ENCODE data around the gene CD164L2.

Gene CD164L2

DNA sequence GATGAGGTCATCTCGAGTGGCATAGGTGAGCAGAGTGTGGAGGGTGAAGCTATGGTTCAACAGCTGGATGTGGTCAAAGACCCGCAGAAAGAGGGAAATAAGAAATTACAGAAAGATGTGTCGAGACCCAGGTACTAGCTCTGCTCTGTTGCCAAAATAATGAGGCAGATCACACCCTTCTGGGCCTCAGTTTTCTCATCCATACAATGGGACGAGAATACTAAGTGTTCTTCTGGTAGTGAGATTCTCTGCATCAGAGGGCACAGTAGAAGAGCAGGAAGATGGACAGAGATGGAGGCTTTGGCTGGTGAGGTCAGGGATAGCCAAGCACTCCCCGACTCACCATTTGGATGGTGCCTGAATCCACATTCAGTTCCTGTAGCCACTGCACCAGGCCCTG, 27.4 kb downstream of the CD164L2 start:
- Mint-ChIP-seq H3K27ac (no peak overlapping the region), H3K36me3 (ENCODE audit: low read depth) (no peaks in the 10 kb centered on the region), H3K27me3 (peaks cover 6% of the 10 kb centered on the region), H3K4me3 (peak overlapping the region; percentile 1), H3K9me3 (no peaks in the 10 kb centered on the region), H3K4me1 (ENCODE audit: low read depth) (peaks cover 42% of the 10 kb centered on the region)

DNA sequence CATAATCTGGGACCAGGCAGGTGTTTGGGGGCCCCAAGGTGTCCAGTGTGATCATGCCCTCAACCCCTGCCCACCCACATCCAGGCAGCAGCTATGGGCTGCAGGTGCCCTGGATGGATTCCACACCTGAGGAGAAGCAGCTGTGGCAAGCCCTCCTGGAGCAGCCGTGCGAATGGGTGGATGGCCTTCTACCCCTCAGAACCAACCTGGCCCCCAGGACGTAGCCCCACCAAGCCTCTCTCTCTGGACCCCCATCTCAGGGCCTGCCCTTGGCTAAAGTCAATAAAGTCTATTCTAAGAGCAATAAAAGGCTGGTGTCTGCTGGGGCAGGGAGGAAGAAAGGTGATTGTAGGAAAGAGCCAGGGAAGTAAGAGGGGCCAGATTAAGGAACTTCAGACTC, 29.5 kb downstream of the CD164L2 start:
- H3K4me1 Mint-ChIP-seq (ENCODE audit: low read depth) = peaks cover 30% of the 10 kb centered on the region
- no peaks in the 10 kb centered on the region for H3K27me3 Mint-ChIP-seq
- H3K9me3 Mint-ChIP-seq = no peaks in the 10 kb centered on the region
- no peak overlapping the region for H3K4me3 Mint-ChIP-seq
- no peak overlapping the region for H3K27ac Mint-ChIP-seq
- no peaks in the 10 kb centered on the region for H3K36me3 Mint-ChIP-seq (ENCODE audit: low read depth)

DNA sequence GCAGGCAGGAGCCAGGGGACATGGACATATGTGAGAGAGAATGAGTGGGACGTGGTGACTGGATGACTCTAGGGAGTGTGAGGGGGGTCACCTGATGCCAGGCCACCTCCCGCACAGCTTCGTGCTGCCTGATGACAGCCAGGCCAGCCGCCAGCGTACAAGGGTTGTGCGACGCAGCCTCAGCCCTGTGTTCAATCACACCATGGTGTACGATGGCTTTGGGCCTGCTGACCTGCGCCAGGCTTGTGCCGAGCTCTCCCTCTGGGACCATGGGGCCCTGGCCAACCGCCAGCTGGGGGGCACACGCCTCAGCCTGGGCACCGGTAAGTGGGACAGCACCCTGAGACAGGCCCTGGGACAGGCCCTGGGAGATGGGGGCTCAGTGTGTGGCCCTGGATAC, 30.0 kb downstream of the CD164L2 start:
- Mint-ChIP-seq H3K4me1 (ENCODE audit: low read depth) (peaks cover 30% of the 10 kb centered on the region), H3K4me3 (no peak overlapping the region), H3K27me3 (no peaks in the 10 kb centered on the region), H3K27ac (no peak overlapping the region), H3K36me3 (ENCODE audit: low read depth) (no peaks in the 10 kb centered on the region), H3K9me3 (no peaks in the 10 kb centered on the region)

DNA sequence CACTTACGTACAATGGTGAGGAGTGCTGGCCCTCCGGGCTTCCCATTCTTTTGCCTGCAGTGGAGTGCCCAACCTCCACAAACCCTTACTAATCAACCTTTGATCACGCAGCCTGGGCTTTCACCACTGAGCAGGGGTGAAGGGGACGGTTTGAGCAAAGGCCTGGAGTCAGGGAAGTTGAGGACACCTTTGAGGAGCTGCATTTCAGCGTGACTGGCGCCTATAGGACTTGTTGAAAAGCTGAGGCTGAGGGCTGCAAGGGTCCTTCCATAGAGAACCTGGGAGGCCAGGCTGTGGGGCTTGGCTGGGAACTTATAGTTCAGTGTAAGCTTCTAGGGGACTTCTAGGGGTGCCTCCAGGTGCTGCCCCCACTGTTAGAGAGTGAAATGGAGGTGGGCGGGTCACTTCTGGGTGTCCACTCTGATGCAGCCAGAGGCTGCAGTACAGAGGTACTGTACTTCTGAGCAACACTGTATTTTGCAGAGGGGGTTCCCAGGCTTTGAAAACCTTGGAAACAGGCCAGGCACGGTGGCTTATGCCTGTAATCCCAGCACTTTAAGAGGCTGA, 31.5 kb downstream of the CD164L2 start:
- H3K9me3 Mint-ChIP-seq = no peaks in the 10 kb centered on the region
- H3K27me3 Mint-ChIP-seq = no peaks in the 10 kb centered on the region
- no peak overlapping the region for H3K27ac Mint-ChIP-seq
- H3K4me1 Mint-ChIP-seq (ENCODE audit: low read depth) = peaks cover 20% of the 10 kb centered on the region
- H3K36me3 Mint-ChIP-seq (ENCODE audit: low read depth) = peaks cover 3% of the 10 kb centered on the region
- H3K4me3 Mint-ChIP-seq = no peak overlapping the region

DNA sequence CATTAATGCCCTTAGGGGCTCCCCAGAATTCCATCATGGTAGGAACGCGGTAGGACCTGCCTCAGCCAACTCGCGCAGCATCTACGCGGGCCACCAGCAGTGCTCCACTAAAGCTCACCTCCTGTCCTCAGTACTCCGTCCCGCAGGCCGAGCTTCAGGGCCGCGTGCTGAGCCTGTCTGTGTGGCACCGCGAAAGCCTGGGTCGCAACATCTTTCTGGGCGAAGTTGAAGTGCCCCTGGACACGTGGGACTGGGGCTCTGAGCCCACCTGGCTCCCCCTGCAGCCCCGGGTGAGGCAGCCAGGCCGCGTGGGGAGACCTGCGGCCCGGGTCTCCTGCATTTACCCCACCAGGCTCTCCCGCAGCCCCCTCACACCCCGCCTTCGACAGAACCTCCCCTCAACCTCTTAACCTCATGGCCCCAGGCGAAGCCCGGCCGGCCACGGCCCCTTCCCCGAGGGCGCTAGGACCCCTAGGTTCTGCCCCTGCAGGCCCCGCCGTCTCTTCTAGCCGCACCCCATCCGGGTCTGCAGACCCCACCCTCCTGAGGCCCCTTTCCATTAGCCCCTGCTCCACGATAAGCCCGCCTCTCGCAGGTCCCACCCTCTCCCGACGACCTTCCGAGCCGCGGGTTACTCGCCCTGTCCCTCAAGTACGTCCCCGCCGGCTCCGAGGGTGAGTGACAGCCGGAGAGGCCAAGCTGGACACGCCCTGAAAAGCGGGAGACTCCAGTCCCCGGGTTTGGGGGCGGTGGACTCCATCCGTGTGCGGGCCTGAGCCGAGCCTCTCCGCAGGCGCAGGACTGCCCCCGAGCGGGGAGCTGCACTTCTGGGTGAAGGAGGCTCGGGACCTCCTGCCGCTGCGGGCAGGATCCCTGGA, 32.2 kb downstream of the CD164L2 start:
- Mint-ChIP-seq H3K36me3 (ENCODE audit: low read depth) (peaks cover 3% of the 10 kb centered on the region), H3K27ac (no peak overlapping the region), H3K27me3 (no peaks in the 10 kb centered on the region), H3K4me1 (ENCODE audit: low read depth) (peaks cover 14% of the 10 kb centered on the region), H3K9me3 (no peaks in the 10 kb centered on the region), H3K4me3 (no peak overlapping the region)

DNA sequence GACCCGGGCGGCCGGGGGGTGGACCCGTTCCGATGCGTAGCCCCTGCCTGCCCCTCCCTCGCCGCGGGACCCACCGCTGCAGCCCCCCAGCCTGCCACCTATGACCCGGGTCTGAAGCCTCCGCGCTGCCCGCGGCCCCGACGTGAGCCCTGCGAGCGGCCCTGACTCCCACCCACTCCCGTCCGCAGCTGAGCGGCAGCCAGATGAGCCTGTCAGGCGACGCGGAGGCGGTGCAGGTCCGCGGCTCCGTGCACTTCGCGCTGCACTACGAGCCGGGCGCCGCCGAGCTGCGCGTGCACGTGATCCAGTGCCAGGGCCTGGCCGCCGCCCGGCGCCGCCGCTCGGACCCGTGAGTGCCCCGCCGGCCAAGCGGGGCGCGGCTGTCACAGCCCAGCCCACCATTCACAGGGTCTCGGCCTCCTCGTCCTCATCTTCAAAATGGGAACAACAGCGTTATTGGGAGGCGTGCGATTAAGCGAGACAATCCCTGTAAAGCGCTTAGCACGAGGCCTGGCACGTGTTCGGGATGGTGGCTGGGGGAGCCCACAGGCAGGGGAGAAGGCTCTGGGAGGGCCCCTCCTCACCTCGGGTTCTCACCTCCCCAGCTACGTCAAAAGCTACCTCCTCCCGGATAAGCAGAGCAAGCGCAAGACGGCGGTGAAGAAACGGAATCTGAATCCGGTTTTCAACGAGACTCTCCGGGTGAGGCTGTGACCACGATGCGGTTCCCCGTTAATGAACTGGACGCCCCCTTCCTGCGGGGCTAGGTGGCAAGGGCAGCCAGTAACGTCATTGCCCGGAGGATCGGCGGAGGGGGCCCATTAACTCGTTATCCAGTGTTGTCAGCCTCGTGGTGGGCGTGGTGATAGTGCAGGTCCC, 33.1 kb downstream of the CD164L2 start:
- no peaks in the 10 kb centered on the region for H3K9me3 Mint-ChIP-seq
- peaks cover 3% of the 10 kb centered on the region for H3K36me3 Mint-ChIP-seq (ENCODE audit: low read depth)
- H3K4me1 Mint-ChIP-seq (ENCODE audit: low read depth) = peaks cover 8% of the 10 kb centered on the region
- H3K27me3 Mint-ChIP-seq = no peaks in the 10 kb centered on the region
- H3K27ac Mint-ChIP-seq = no peak overlapping the region
- no peak overlapping the region for H3K4me3 Mint-ChIP-seq

DNA sequence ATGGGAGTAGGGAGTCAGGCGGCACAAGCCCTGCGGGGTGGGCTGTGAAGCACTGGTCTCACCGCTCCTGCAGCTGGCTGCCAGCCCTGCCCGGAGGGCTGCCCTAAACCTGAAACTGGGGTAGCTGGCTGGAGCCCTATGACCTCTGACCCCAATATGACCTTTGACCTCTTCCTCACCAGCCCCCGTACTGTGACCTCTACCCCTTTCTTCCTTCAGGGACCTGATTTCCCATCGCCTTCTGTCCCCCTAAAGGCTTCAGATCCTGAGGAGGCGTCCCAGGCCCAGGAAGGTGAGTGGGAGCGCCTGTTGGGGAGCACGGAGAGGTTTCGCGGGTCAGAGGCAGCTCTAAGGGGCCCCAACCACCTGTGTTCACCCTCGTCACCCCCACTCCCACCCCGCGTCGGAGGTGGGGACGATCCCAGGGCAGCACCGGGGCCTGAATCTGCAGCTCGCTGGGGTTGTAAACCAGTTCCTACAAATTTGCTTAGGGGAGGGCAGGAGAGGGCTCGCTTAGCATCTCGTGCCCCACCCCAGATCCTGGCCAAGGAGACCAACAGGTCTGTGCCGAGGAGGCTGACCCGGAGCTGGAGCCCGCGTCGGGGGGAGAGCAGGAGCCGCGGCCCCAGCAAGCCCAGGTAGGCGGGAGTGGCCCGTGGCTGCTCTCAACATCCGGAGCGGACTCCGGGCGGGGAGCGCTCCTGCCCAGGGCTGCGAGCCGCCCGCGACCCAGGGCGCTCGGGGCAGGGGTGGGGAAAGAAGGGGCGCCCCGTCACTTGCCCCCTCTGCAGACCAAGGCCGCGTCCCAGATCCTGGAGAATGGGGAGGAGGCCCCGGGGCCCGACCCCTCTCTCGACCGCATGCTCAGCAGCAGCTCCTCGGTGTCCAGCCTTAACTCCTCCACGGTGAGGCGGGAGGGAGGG, 34.0 kb downstream of the CD164L2 start:
- Mint-ChIP-seq H3K4me1 (ENCODE audit: low read depth) (peaks cover 13% of the 10 kb centered on the region), H3K9me3 (no peaks in the 10 kb centered on the region), H3K27ac (no peak overlapping the region), H3K27me3 (no peaks in the 10 kb centered on the region), H3K36me3 (ENCODE audit: low read depth) (peaks cover 3% of the 10 kb centered on the region), H3K4me3 (no peak overlapping the region)

DNA sequence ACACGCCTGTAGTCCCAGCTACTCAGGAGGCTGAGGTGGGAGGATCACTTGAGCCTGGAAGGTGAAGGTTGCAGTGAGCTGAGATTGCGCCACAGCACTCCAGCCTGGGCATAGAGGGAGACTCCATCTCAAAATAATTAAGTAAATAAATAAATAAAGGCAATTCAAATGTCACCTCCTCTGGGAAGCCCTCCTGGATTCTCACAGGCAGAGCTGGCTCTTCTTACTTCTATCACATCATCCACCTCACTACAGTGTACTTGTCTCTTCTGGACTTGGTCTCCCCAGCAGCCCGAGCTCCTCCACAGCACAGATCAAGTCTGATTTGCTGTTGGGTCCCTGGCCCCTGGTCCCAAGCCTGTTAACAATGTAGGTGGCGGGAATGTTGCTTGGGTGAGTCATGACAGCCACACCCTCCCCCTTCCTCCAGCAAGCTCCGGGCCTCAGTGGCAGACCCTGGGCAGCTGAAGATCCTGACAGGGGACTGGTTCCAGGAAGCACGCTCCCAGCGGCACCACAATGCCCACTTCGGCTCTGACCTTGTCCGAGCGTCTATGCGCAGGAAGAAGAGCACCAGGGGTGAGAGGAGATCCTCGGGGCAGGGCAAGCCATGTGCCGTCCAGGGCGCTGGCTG, 36.0 kb downstream of the CD164L2 start:
- Mint-ChIP-seq H3K27me3 (no peaks in the 10 kb centered on the region), H3K36me3 (ENCODE audit: low read depth) (peaks cover 3% of the 10 kb centered on the region), H3K9me3 (no peaks in the 10 kb centered on the region), H3K4me1 (ENCODE audit: low read depth) (peaks cover 33% of the 10 kb centered on the region), H3K4me3 (no peak overlapping the region), H3K27ac (no peak overlapping the region)

DNA sequence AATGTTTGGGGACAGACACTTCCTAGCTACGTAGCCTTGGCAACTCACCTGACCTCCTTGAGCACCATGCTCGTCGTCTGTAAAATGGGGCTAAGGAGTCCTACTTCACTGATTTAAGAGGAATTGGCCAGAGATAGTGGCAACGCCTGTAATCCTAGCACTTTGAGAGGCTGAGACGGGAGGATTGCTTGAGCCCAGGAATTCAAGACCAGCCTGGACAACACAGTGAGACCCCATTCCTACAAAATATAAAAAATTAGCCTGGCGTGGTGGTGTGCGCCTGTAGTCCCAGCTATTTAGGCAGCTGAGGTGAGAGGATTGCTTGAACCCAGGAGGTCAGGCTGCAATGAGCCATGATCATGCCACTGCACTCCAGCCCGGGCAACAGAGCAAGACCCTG, 36.8 kb downstream of the CD164L2 start:
- peaks cover 39% of the 10 kb centered on the region for H3K4me1 Mint-ChIP-seq (ENCODE audit: low read depth)

DNA sequence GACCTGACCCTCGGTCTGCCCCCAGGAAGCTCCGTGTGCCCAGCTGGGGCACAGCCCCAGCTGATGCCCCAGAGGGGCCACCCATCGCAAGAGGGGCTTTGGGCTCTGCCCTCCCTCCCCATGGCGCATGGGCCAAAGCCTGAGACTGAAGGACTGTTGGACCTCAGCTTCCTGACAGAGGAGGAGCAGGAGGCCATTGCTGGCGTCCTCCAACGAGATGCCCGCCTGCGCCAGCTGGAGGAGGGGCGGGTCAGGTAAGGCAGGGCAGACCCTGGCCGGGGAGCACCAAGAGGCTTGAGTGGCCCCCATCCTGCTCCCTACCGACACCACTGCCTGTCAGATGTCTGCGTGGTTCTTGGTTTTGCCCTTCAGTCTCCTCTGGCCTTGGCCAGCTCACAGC, 37.9 kb downstream of the CD164L2 start:
- Mint-ChIP-seq H3K4me3 (no peak overlapping the region), H3K4me1 (ENCODE audit: low read depth) (peaks cover 50% of the 10 kb centered on the region), H3K27me3 (no peaks in the 10 kb centered on the region), H3K27ac (no peak overlapping the region), H3K36me3 (ENCODE audit: low read depth) (peaks cover 3% of the 10 kb centered on the region), H3K9me3 (no peaks in the 10 kb centered on the region)

More for the DNA sequence above, 36.8 kb downstream of the CD164L2 start:
- Mint-ChIP-seq H3K9me3 (no peaks in the 10 kb centered on the region), H3K27ac (peak overlapping the region; percentile 14), H3K27me3 (no peaks in the 10 kb centered on the region), H3K4me3 (no peak overlapping the region), H3K36me3 (ENCODE audit: low read depth) (peaks cover 3% of the 10 kb centered on the region)

DNA sequence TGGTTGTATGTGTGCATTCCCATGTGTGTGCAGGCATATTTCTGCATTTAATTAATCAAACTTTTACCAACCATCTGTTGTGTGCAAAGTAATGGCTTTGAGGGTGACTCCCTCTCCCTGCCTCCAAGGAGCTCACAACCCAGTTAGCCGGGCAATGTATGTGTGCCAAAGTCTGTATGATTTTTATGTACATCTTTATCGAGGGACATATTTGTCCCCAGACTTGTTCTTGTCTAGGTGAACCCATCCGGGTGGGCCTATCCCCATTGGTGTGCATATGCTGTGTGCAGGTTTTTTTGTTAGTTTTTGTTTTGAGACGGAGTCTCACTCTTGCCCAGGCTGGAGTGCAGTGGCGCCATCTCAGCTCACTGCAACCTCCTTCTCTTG, 39.5 kb downstream of the CD164L2 start:
- Mint-ChIP-seq H3K9me3 (no peaks in the 10 kb centered on the region), H3K4me3 (peak overlapping the region; percentile 87), H3K27me3 (no peaks in the 10 kb centered on the region), H3K36me3 (ENCODE audit: low read depth) (peaks cover 3% of the 10 kb centered on the region), H3K27ac (peak overlapping the region; percentile 87), H3K4me1 (ENCODE audit: low read depth) (peaks cover 62% of the 10 kb centered on the region)

DNA sequence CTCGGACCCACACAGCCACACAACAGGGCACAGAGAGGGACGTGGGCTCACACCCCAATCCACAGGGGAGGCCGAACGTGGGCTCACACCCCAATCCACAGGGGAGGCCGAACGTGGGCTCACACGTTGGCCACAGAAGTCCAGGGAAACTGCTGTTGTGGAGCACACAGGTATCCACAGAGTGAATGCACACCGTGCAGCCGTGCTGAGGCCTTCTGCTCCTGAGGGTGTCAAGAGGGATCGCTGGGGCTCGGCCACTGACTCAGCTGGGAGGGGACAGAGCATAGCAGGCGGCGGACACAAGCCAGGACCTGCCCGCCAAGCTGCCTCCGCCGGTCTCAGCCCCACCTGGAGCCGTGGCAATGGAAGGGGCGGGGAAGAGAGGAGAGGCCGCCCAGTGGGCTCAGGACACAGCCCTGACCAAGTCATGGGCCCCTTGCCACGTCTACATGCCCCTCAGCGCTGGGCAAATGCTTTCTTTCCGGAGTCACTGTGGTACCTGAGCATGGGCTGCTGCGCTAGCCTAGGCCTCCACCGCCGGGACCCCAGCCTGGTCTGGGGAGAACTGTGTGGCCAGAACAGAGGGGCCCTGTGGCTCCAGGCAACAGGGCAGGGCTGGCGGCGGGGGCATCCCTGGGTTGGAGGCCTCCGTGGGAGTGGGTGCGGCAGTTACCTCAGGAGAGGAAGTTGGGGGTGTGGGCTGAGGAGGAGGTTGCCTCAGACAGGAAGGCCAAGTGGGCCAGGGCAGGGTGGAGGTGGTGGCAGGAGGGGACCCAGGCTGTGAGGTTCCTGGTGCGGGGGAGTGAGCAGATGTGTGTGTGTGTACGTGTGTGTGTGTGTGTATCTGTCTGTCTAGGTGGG, 40.1 kb downstream of the CD164L2 start:
- peaks cover 3% of the 10 kb centered on the region for H3K36me3 Mint-ChIP-seq (ENCODE audit: low read depth)
- peak overlapping the region; percentile 87 for H3K4me3 Mint-ChIP-seq
- peaks cover 62% of the 10 kb centered on the region for H3K4me1 Mint-ChIP-seq (ENCODE audit: low read depth)
- no peaks in the 10 kb centered on the region for H3K9me3 Mint-ChIP-seq
- no peaks in the 10 kb centered on the region for H3K27me3 Mint-ChIP-seq
- peak overlapping the region; percentile 87 for H3K27ac Mint-ChIP-seq

DNA sequence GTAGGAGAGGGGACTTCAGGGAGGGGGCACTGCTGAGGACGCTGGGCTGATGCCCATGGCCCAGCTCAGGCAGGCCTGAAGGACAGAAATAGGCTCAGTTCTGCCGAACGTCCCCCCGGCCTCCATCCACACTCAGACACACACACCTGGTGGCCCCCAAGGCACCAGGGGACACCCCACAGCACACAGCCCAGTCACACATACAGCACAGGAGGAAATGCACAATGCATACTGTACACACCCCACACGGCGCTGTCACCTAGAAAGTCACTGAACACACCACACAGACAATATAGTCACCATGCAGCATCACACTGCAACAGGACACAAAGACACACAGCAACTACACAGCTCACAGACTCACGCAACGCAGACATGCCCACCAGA, 40.7 kb downstream of the CD164L2 start:
- H3K4me3 Mint-ChIP-seq = peak overlapping the region; percentile 87

More for the DNA sequence above, 40.7 kb downstream of the CD164L2 start:
- Mint-ChIP-seq H3K36me3 (ENCODE audit: low read depth) (peaks cover 3% of the 10 kb centered on the region), H3K9me3 (no peaks in the 10 kb centered on the region), H3K27me3 (no peaks in the 10 kb centered on the region), H3K4me1 (ENCODE audit: low read depth) (peaks cover 62% of the 10 kb centered on the region), H3K27ac (peak overlapping the region; percentile 87)

Measured in stimulated activated naive CD8-positive, alpha-beta T cell treated with anti-CD3 and anti-CD28 coated beads, Interleukin-15, Interleukin-2, amounts not matched to agents 100 ng/mL and 50 ng/mL, for 24 hours (primary cell).